Anterior cingulate cortex (tissue), 58 donors: ENCODE results near the gene KIFC1.
A peak's percentile ranks its signal among the peaks of the same experiment; 100 is the strongest.

Experiments used
- DNase-seq, 58 donors: peaks; one replicate each; lab custom pipeline; 2025; lab: John Stamatoyannopoulos, UW

KIFC1 gene

GRCh38 chr6:33423777-33424176 lies 32.2 kb downstream of the KIFC1 start:
- no peak for DNase-seq

DNA sequence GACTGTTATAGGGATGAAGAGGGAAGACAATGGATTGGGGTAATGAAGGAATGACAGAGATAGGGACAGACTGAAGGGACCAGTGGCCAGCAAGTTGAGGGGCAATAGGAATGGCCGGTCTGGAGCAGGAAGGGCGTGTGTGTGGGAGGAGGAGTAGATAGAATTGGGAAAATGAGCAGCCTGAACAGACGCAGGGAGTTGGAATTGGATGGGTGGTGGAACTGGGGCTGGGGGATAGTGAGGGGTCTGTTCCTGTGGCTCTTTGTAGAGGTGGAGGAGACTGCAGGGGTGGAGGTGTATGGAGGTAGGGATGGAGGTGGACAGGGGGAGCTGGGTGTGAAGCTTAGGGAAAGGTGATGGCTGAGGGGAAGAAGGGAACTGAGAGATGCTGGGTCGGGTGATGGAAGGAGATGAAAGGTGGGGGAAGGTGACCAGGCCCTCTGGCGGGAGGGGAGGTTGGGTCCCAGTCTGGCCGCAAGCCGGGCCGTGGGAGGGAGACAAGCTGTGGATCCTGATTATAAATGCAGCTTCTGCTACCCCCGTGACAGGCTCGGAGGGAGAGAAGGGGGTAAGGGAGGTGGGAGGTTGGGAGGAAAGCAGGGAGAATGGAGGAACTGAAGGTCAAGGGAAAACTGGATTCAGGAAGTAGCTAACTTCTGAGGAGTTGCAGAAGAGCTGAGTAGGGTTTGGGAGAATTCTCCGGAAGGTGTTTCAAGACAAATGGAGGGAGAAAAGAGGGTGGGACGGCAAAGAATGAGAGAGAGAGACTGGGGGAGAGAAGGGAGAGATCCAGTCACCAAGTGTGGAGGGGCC lies 33.4 kb downstream of the KIFC1 start:
- DNase-seq: peak in 13 of 58 donors; percentile 9 to 46 (median 32)

DNA sequence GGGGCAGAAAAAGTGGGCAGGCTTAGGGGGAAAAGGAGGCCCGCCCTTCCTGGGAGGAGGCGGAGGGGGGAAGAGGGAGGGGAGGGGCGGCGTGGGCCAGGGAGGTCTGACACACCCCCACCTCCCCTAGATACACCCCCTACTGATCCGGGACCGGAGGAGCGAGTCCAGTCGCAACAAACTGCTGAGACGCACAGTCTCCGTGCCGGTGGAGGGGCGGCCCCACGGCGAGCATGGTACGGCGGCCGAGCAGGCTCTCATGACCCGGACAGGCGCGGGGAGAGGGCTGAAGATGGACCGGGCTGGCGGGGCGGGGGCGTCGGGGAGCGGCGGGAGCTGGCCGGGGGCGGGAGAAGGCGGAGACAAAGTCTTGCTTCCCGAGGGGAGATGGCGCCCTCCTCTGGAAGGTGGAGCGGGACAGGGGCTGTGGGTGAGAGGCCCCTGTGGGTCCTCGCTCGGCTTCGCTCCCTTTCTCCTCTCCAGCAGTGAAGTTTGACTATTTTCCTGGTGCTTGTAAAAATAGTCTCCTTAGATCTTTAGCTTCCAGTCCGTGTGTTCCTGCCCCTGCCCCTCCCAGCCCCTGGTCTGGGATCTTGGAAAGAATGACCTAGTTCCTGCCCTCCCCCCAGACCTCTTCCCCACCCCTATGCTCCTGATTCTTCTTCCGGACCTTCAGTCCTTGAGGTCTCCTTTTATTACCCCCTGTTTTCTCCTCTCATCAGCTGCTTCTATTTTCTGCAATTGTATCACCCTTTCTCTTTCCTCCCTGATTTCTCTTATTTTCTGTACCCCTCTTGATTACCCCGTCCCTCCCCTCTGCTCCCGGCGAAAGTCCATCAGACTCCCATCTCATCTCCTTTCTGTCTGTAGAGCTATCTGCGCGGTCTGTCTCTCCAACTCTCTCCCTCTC lies 34.3 kb downstream of the KIFC1 start:
- DNase-seq: peak in 56 of 58 donors; percentile 17 to 87 (median 74)

DNA sequence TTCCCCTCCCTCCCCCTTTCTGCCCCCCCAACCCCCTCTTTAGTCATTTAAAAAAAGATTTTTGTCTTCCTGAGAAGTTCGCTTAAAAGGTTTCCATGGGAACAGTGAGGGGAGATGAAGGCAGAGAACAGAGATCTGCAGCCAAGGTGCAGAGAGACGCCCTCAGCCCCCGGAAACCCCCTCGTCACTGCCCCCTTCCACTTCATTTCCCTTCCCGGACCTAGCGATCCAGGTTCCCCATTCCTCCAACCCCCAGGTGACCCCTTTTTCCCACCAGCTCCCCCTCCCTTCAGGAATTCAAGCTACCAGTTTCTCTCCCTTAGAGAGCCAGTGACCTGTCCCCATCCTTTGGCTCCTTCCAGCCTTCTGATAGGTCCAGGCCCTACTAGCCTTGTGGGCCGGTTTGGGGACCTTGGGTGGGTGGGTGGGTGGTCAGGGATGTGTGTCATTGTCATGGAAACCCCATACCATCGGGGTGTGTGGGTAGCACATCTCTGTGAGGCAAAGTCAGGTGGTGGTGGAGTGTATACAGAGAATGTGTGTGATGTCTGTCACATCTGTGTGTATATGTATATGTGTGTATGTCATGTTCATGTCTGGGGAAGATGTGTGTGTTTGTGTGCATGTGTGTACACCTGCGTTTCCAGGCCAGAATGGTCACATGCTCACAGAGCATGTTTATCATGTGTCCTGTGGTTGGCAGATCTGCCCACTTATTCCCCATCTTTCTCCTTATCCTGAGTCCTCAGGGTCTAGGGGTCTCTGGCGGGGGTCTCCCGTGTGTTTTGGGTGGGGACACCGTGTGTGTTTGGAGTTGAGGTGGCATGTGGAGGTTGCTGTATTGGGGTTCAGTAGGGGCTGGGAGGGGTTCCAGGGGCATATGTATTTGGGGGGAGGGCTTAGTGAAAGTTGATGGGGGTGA lies 35.2 kb downstream of the KIFC1 start:
- DNase-seq: peak in 13 of 58 donors; percentile 7 to 59 (median 37)

GRCh38 chr6:33427585-33428223 lies 36.1 kb downstream of the KIFC1 start:
- peak in 40 of 58 donors; percentile 3 to 70 (median 40) for DNase-seq

DNA sequence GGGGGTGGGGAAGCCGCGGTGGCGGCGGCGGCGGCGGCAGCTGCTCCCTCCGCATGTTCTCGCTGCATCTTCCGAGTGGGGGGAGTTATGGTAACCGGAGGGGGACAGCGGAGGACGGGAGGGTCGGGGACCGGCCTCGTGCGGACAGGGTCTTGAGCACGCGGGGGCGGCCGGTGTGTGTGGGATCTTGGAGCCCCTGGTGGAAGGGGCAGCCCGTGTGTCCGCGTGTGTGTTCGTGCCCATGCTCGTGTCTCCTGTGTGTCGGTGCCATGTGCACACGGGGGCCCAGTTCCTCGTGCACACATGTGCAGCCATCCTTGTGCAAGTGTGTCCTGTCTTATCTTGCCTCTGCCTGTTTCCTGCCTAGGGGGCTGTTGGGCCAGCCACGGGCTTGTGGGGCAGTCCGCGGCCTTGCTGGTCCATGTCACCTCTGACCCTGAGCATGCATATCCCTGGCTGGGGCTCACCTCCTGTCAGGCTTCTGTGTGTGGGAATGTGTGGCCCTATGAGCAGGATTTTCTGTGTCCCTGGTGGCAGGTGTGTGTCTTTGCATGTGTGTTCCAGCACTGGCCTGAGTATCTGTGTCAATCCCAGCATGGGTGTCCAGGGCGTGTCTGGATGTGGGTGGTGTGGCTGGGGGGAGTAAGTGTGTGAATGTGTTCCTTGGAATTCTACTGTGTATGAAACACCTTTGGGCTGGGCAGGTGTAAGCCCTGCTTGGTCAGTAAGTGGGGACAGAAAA lies 36.8 kb downstream of the KIFC1 start:
- peak in 3 of 58 donors; percentile 11 to 38 (median 18) for DNase-seq

- peak in 4 of 58 donors; percentile 7 to 19 (median 8) for DNase-seq
Observed at GRCh38 chr6:33428966-33429749, 37.5 kb downstream of the KIFC1 start.

GRCh38 chr6:33429750-33430052 lies 38.1 kb downstream of the KIFC1 start:
- DNase-seq: no peak

DNA sequence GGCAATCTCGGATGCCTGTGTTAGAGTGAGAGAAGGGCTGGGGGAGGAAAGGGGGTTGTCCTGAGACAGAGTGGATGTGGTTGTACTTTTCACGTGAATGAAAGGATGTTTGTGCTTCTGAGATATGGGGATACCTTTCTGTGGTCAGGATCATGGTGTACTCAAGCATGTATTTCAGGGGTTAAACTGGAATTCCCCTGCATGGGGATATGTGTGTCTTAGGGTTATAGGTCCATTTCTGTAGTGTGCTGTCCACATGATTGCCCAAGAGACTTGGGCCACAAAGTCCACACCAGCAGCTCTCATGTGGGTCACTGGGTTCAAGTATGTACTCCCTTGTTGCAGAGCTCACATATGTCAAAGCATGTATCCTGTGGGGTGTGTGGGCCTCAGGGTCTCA lies 38.7 kb downstream of the KIFC1 start:
- DNase-seq: no peak

DNA sequence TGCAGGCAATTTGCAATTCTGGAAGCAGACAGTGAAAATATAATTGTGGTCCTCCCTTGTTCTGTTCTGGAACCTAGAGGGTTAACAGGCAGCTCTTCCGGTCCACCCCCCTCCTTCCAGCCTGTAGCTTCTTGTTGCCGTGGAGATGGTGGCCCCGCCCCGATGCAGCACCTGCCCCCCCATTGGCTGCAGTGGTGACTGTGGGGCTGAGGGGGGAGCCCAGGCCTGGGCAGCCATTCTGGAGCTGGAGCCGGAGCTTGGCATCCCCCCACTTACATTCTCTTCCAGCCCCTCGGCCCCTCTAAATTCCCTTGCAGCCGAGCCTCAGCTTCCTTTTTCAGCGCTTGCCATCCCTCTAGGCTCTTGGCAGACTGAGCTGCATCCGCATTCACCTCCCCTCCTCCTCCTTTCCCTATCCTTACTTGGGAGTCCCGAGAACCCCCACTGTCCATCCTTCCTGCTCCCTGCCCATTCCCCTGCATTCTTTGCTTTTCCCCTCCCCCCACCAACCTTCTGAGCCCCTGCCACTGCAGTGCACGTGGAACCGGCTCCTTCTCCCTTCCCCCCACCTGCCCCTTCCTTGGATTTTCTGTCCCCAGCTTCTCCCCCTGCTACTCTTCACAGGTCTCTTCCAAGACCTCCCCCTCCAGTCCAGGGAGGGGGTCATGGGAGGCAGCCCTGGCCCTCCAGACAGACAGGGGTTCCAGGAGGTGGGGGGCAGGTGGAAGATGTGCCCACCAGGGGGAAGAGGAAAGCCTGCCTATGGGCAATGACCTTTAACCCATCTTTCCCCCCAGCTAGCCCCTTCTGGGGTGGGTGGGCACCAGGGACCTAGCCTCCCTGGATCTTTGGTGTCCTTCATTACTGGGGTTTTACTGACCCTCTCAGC lies 39.6 kb downstream of the KIFC1 start:
- DNase-seq: peak; percentile 16 to 92 (median 75)

DNA sequence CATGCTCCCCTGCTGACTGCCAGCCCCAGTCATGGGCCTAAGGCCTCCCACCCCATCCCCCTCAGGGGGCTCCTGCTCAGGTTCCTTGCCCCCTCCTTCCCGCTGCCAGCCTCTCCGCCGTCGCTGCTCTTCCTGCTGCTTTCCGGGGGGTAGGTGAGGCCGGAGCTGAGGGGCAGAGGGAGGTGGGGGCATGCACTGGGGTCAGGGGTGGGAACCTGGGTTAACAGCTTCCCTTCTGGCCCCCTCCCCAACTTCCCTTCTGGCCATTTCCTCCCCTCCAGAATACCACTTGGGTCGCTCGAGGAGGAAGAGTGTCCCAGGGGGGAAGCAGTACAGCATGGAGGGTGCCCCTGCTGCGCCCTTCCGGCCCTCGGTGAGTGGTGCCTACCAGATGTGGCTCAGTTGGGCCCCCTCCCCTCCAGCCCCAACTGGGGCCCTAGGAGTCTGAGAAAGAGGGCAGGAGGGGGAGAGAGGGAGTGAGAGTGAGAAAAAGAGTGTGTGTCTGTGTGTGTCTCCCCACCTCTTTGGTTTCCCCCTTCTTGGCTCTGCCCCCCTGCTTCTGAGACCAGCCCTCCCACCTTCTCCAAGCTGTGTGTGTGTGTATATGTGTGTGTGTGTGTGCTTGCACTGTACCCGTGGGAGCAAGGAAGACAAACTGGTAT lies 40.4 kb downstream of the KIFC1 start:
- DNase-seq: no peak

GRCh38 chr6:33432546-33432945 lies 40.9 kb downstream of the KIFC1 start:
- no peak for DNase-seq

DNA sequence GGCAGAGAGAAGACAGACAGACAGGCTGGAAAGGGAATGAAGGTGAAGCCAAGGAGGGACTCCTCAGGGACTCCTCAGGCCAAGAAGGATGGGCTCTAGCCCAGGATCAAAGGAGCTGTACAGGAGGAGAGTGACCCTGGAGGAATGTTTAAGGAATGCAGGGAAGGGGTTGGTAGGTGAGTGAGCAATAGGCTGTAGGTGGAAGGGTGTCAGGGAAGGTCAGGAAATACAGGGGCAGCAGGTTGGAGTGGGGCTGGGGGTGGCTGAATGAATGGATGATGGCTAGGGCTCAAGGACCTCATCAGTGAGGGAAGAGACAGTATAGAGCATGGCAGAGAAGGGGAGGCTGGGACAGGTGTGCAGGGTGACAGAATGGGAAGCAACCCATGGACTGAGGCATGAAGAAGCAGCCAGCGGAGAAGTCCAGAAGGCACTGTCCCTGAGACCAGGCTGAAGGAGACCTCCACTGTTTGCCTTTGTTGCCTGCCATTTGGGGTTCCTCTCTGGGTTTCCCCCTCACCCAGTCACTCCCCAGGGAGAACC lies 41.4 kb downstream of the KIFC1 start:
- no peak for DNase-seq

GRCh38 chr6:33433544-33434191 lies 42.0 kb downstream of the KIFC1 start:
- peak in 1 of 58 donors; percentile 28 for DNase-seq

- no peak for DNase-seq
Observed at GRCh38 chr6:33434961-33435360, 43.3 kb downstream of the KIFC1 start.

GRCh38 chr6:33437666-33438065 lies 46.0 kb downstream of the KIFC1 start:
- DNase-seq: no peak
